ENCODE results near the gene SUSD4. TPM values are rescaled to one million over a fixed set of nuclear protein-coding genes. Genes with fewer than 3 reads are reported as not detected.
A peak's percentile ranks its signal among the peaks of the same experiment; 100 is the strongest.

The SUSD4 gene
- total and polyA plus RNA-seq, 9 of the 15 experiments (the other 6 are each of a cell fraction or from before 2014, with no cell fraction given), result 0.06 to 1.7 (median 0.09) TPM; not detected in 4

DNA sequence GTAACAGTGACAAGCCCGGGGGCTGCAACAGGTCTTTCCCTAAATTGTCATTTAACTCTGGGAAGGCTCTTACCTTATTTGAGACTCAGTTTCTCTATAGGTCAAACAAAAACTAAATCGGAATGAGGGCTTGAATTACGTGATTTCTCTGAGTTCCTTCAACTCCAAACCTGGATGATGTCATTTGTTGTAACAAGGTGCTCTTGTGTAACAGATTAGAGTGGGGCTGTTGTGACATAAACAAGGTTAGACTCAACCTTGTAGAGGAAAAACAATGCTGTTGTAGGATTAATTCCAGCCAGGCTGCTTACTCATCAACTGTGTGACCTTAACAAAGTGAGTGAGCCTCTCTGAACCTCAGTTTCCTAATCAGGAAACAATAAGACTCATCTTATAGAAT is 74.4 kb downstream of the SUSD4 start:
- FAIRE-seq (no peak), DNase-seq (ENCODE audit: extremely low read depth in 1 of 4, low spot score in 3 of 4) (no peak), ATAC-seq (no peak)
- H3K79me2 ChIP-seq (ENCODE audit: control insufficient read depth, insufficient read depth, low read length), result no peaks in the 10 kb centered on the region
- no peaks in the 10 kb centered on the region for H3K9me1 ChIP-seq (ENCODE audit: control insufficient read depth, insufficient read depth, low read length)
- no peaks in the 10 kb centered on the region for H3K36me3 ChIP-seq (ENCODE audit: control insufficient read depth, insufficient read depth, low read length)
- H3K4me3 ChIP-seq, result no peak overlapping the region
- H3K27me3 ChIP-seq (ENCODE audit: control insufficient read depth in 2 of 2, insufficient read depth in 2 of 2, low read length in 2 of 2), result peaks cover 4 to 34% of the 10 kb centered on the region in 2 experiments; a peak in 4 of 5 replicates
- H4K20me1 ChIP-seq (replicated peaks; ENCODE audit: control insufficient read depth, insufficient read depth, low read length), result no peaks in the 10 kb centered on the region
- ChIA-PET CTCF (ENCODE audit: low intra/inter-chr PET ratio) (no interaction called here), POLR2A (no interaction called here)
- in situ Hi-C loops (cut with MboI) (no loop called here), intact Hi-C loops (cut with micrococcal nuclease) (no loop called here)
- H3K9ac ChIP-seq (ENCODE audit: insufficient read depth in 1 of 2, low read depth in 2 of 2, low read length in 2 of 2), result no peak overlapping the region
- no peak overlapping the region for H3K4me2 ChIP-seq (ENCODE audit: insufficient read depth, low read length)
- WGBS (ENCODE audit: insufficient coverage, low coverage, missing lambda C conversion rate), result 6% methylated on average over 3 of the region's 3 CpGs
- H3K4me1 ChIP-seq (replicated peaks in 1 of 2; ENCODE audit: control insufficient read depth in 2 of 2, insufficient read depth in 2 of 2, low read length in 2 of 2), result no peaks in the 10 kb centered on the region
- H3K27ac ChIP-seq (ENCODE audit: extremely low read depth, low read depth, low read length), result no peak overlapping the region
- BruUV-seq (replicated peaks), result no TSS peak
- no peak overlapping the region for H2AFZ ChIP-seq (ENCODE audit: low read depth, low read length)
- no peaks in the 10 kb centered on the region for H3K9me3 ChIP-seq (replicated peaks; ENCODE audit: control insufficient read depth, insufficient read depth, low read depth, low read length)
- TF ChIP-seq TRIM24 (IDR thresholded peaks at IDR 0.05) (peak; percentile 28 to 69; a peak in 2 of 4 replicates), RBM25 (IDR thresholded peaks at IDR 0.05; ENCODE audit: low read depth, low read length, severe bottlenecking) (peak; percentile 25), ZFP36 (IDR thresholded peaks at IDR 0.05; ENCODE audit: low read depth, low read length, partially characterized antibody) (peak; percentile 39), ATF7 (IDR thresholded peaks at IDR 0.05) (peak; percentile 63; the same call in 1 of the 2 replicates), ZNF507 (tag; conservative IDR thresholded peaks at IDR 0.05) (no peak), CHD2 (IDR thresholded peaks at IDR 0.05; ENCODE audit: low read depth, low read length) (no peak), ATF3 (IDR thresholded peaks at IDR 0.05) (peak; percentile 58), ATF3 (CRISPR knock-in tag; conservative IDR thresholded peaks at IDR 0.05) (no peak), KAT8 (IDR thresholded peaks at IDR 0.05; ENCODE audit: low read depth) (no peak), CEBPG (CRISPR knock-in tag; IDR thresholded peaks at IDR 0.05) (no peak), CEBPG (tag; conservative IDR thresholded peaks at IDR 0.05 in 1 of 2, IDR thresholded peaks at IDR 0.05 in 1 of 2) (peak in 1 of 2 experiments; percentile 80; a peak in 2 of 4 replicates), POLR2B (IDR thresholded peaks at IDR 0.05; ENCODE audit: low read depth, partially characterized antibody) (no peak), POLR2H (tag; IDR thresholded peaks at IDR 0.05; ENCODE audit: low read depth) (no peak), ZNF699 (CRISPR knock-in tag; IDR thresholded peaks at IDR 0.05; ENCODE audit: insufficient replicate concordance) (no peak), FOSL1 (tag; conservative IDR thresholded peaks at IDR 0.05) (0 out of 2 replicates have a peak, but pooled peaks have one; percentile 19), CBFA2T3 (IDR thresholded peaks at IDR 0.05) (no peak)
- TF ChIP-seq, protein P1, sequence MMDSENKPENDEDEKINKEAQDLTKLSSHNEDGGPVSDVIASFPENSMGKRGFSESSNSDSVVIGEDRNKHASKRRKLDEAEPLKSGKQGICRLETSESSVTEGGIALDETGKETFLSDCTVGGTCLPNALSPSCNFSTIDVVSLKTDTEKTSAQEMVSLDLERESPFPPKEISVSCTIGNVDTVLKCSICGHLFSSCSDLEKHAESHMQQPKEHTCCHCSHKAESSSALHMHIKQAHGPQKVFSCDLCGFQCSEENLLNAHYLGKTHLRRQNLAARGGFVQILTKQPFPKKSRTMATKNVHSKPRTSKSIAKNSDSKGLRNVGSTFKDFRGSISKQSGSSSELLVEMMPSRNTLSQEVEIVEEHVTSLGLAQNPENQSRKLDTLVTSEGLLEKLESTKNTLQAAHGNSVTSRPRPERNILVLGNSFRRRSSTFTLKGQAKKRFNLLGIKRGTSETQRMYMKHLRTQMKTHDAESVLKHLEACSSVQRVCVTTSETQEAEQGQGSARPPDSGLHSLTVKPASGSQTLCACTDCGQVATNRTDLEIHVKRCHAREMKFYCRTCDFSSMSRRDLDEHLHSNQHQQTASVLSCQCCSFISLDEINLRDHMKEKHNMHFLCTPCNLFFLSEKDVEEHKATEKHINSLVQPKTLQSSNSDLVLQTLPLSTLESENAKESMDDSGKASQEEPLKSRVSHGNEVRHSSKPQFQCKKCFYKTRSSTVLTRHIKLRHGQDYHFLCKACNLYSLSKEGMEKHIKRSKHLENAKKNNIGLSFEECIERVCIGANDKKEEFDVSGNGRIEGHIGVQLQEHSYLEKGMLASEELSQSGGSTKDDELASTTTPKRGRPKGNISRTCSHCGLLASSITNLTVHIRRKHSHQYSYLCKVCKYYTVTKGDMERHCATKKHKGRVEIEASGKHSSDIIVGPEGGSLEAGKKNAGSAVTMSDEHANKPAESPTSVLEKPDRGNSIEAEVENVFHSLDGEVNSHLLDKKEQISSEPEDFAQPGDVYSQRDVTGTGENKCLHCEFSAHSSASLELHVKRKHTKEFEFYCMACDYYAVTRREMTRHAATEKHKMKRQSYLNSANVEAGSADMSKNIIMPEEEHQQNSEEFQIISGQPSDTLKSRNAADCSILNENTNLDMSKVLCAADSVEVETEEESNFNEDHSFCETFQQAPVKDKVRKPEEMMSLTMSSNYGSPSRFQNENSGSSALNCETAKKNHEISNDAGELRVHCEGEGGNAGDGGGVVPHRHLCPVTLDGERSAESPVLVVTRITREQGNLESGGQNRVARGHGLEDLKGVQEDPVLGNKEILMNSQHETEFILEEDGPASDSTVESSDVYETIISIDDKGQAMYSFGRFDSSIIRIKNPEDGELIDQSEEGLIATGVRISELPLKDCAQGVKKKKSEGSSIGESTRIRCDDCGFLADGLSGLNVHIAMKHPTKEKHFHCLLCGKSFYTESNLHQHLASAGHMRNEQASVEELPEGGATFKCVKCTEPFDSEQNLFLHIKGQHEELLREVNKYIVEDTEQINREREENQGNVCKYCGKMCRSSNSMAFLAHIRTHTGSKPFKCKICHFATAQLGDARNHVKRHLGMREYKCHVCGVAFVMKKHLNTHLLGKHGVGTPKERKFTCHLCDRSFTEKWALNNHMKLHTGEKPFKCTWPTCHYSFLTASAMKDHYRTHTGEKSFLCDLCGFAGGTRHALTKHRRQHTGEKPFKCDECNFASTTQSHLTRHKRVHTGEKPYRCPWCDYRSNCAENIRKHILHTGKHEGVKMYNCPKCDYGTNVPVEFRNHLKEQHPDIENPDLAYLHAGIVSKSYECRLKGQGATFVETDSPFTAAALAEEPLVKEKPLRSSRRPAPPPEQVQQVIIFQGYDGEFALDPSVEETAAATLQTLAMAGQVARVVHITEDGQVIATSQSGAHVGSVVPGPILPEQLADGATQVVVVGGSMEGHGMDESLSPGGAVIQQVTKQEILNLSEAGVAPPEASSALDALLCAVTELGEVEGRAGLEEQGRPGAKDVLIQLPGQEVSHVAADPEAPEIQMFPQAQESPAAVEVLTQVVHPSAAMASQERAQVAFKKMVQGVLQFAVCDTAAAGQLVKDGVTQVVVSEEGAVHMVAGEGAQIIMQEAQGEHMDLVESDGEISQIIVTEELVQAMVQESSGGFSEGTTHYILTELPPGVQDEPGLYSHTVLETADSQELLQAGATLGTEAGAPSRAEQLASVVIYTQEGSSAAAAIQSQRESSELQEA (IDR thresholded peaks at IDR 0.05; ENCODE audit: low read depth), result no peak

All from K562 (cell line).